H54 (cell line): ENCODE results near the gene KLHL1.
"Not testable (repeated sequence)": the region's sequence is repeated elsewhere in the genome, so short reads cannot be mapped to it uniquely, and the experiment has no call there.

Experiments
- DNase-seq: peaks from one replicate; pipeline ENCODE4 v3.0.0; 2011; ENCODE audit warnings: low spot score, mixed read lengths; ENCODE audit not compliant: insufficient read length
- FAIRE-seq: peaks from 3 replicates; lab custom pipeline; 2011; peaks lifted over from hg19 to GRCh38; lab: Jason Lieb, UNC
- POLR2A ChIP-seq: IDR thresholded peaks from 2 replicates; pipeline ENCODE4 v1.6.1; 2011; ENCODE audit warnings: low read depth, mild to moderate bottlenecking, low read length

The KLHL1 gene, protein sequence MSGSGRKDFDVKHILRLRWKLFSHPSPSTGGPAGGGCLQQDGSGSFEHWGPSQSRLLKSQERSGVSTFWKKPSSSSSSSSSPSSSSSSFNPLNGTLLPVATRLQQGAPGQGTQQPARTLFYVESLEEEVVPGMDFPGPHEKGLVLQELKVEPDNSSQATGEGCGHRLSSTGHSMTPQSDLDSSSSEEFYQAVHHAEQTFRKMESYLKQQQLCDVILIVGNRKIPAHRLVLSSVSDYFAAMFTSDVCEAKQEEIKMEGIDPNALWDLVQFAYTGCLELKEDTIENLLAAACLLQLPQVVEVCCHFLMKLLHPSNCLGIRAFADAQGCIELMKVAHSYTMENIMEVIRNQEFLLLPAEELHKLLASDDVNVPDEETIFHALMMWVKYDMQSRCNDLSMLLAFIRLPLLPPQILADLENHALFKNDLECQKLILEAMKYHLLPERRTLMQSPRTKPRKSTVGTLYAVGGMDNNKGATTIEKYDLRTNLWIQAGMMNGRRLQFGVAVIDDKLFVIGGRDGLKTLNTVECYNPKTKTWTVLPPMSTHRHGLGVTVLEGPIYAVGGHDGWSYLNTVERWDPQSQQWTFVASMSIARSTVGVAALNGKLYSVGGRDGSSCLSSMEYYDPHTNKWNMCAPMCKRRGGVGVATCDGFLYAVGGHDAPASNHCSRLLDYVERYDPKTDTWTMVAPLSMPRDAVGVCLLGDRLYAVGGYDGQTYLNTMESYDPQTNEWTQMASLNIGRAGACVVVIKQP

DNA sequence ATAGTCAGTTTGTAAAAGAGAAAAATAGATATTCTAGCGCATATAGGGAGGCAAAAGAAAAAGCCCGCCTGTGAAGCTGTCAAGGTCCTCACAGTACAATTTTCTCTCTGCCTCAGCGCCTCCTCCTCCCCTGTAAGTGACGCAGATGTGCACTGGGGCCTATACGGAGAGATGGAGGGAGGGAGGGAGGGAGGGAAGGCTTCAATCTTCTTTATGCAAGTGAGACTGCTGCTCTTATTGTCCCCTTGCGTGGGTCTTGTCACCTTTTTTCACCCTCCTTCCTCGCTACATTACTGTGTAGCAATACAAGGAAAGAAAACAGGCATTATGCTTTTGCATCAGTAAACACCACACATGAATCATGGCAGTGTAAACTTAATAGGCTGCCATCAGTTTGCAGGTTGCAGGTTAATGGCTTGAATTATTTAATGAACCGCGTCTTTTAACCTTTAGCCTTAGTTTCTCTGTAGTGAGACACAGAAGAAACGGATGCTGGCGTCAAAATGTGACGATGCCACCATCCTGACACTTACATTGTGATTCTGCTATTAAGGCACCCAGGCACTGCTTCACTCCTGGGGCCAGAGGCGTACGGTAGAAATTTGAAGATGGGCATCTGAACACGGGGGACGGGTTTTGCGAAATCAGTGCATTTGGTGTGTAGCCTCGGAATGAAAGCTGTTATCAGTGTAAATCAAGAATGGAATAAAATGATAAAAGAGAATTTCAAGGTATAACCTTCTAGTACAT is at the start of gene KLHL1:
Gene KLHL1 (minus strand): TSS at position 97 of the 750 bp plus-strand sequence. CDS start 753 bp downstream, outside the sequence.
- TF ChIP-seq POLR2A = no peak
- DNase-seq (no peak), FAIRE-seq (no peak)

DNA sequence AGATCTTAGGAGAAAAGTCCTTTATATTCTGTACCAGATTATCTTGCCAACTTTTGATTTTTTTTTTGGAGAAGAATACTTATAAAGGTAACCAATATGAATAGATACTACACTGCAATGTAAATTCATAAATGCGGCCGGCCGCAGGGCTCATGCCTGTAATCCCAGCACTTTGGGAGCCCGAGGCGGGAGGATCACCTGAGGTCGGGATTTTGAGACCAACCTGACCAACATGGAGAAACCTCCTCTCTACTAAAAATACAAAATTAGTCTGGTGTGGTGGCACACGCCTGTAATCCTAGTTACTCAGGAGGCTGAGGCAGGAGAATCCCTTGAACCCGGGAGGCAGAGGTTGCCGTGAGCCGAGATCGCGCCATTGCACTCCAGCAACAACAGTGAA is 34.4 kb upstream of the KLHL1 start:
- FAIRE-seq, DNase-seq: not testable (repeated sequence)

- FAIRE-seq (no peak), DNase-seq (no peak)
- TF ChIP-seq POLR2A = no peak
These were observed 19.8 kb upstream of the KLHL1 start for GRCh38 chr13:70128098-70128497.

DNA sequence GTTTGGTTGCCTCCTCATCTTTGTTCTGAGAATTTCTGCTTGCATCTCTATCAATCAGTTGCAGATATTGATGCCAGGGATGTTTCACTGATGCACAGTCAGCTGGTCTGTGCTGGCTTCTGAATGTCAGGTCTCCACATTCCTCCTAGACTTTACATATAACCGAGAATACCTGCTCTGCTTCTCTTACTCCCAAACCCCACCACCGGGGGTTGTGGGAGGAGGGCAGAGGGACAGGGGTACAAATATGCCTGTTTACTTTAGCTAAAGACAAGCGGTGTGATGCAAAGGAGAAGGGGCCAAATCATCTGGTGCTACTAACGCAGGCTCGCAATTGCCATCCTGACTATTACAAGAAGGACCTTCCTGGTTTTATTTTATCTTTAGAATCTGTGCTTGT is 17.4 kb upstream of the KLHL1 start:
- no peak for FAIRE-seq
- no peak for TF ChIP-seq POLR2A
- DNase-seq = no peak

- no peak for FAIRE-seq
- no peak for TF ChIP-seq POLR2A
- DNase-seq = no peak
These were observed 9.2 kb upstream of the KLHL1 start for GRCh38 chr13:70117338-70117905.

GRCh38 chr13:70107498-70108281 is 562 bp downstream of the KLHL1 start, which contains the start of gene ATXN8OS:
Gene ATXN8OS (plus strand): TSS chr13:70107826.
- FAIRE-seq = no peak
- no peak for DNase-seq
- no peak for TF ChIP-seq POLR2A

DNA sequence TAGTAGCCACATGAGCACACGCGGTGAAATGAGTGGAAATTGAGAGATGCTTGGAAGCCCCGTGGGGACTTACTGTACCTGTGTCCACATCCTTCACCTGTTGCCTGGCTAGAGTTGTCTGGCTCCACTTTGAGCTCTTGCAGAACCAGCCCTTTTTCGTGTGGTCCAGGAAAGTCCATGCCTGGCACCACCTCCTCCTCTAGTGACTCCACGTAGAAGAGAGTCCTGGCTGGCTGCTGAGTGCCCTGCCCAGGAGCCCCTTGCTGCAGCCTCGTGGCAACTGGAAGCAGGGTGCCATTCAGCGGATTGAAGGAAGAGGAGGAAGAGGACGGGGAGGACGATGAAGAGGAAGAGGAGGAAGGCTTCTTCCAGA is 1.1 kb downstream of the KLHL1 start:
- DNase-seq (no peak), FAIRE-seq (no peak)
- TF ChIP-seq POLR2A = no peak

GRCh38 chr13:70104481-70104880 is 3.8 kb downstream of the KLHL1 start:
- no peak for TF ChIP-seq POLR2A
- DNase-seq = no peak
- no peak for FAIRE-seq

GRCh38 chr13:70098669-70099068 is 9.6 kb downstream of the KLHL1 start:
- no peak for DNase-seq
- TF ChIP-seq POLR2A = no peak
- no peak for FAIRE-seq

- DNase-seq (no peak), FAIRE-seq (no peak)
- no peak for TF ChIP-seq POLR2A
These were observed 18.1 kb downstream of the KLHL1 start for GRCh38 chr13:70090036-70090723.

DNA sequence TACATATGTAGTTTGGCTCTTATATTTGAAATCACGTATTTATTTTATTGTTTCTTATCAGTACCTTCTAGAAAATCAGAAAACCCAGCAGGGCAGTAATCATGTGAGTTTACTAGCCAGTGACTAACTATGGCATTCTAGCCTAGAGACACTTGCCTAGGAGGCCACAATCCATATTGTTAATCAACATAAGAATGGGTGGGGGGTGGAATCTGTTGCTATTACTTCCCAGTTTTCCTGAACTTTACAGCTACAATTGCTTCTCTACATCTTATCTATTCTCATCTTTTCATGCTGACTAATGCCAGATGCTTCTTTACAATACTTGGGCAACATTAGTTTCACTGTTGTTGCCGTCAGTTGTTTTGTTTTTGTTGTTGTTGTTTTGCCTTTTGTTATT is 19.3 kb downstream of the KLHL1 start:
- FAIRE-seq (no peak), DNase-seq (no peak)
- TF ChIP-seq POLR2A = no peak

- DNase-seq = no peak
- no peak for FAIRE-seq
- TF ChIP-seq POLR2A = no peak
These were observed 21.0 kb downstream of the KLHL1 start for GRCh38 chr13:70087247-70087646.
